Sigmoid colon (tissue), 7 donors: ENCODE results near the gene CELA1. TPM values are rescaled to one million over a fixed set of nuclear protein-coding genes. Genes with fewer than 3 reads are reported as not detected.

ENCODE experiments used
- DNase-seq: peaks from one replicate; pipeline ENCODE4 v3.0.0-alpha.2; 2019
- H3K27ac ChIP-seq, 4 donors: fragments of 200-600 bp; sonication (generic); one replicate each; pipeline ENCODE4 v1.5.1; 2016 to 2019; ENCODE audit warnings: mild to moderate bottlenecking in 1 of 4
- H3K27me3 ChIP-seq, 3 donors: fragments of 200-600 bp; sonication (generic); one replicate each; pipeline ENCODE4 v1.5.1; 2019; ENCODE audit warnings: mild to moderate bottlenecking in 1 of 3
- H3K36me3 ChIP-seq, 4 donors: fragments of 200-600 bp; sonication (generic); one replicate each; pipeline ENCODE4 v1.5.1; 2016 to 2019
- H3K4me1 ChIP-seq, 4 donors: fragments of 200-600 bp; sonication (generic); one replicate each; pipeline ENCODE4 v1.5.1; 2017 to 2019
- H3K4me3 ChIP-seq, 4 donors: fragments of 200-600 bp; sonication (generic); one replicate each; pipeline ENCODE4 v1.5.1; 2017 to 2019; ENCODE audit warnings: mild to moderate bottlenecking in 2 of 4, moderate library complexity in 1 of 4
- H3K9me3 ChIP-seq, 4 donors: fragments of 200-600 bp in 3 of 4; sonication (generic) in 3 of 4; one replicate each; pipeline versions ENCODE4 v1.5.1 to v1.6.1; 2013 to 2019
- CTCF ChIP-seq, 4 experiments: fragments of 450-650 bp in 3 of 4; fragments of 200-600 bp in 1 of 4; IDR thresholded peaks; one replicate each; pipeline ENCODE4 v1.5.1; 2016 to 2019; ENCODE audit warnings: antibody characterized with exemption in 4 of 4, mild to moderate bottlenecking in 3 of 4, moderate library complexity in 2 of 4
- EP300 ChIP-seq, 4 donors: sonication (generic); formaldehyde crosslinking; IDR thresholded peaks; one replicate each; pipeline ENCODE4 v1.6.1; 2017; ENCODE audit warnings: antibody characterized with exemption in 4 of 4
- POLR2A ChIP-seq, 2 donors: fragments of 450-650 bp; IDR thresholded peaks; one replicate each; pipeline ENCODE4 v1.6.1; 2016; ENCODE audit warnings: antibody characterized with exemption in 2 of 2, mild to moderate bottlenecking in 2 of 2, moderate library complexity in 2 of 2
- POLR2AphosphoS5 ChIP-seq, 4 donors: sonication (generic); formaldehyde crosslinking; IDR thresholded peaks; one replicate each; pipeline ENCODE4 v1.6.1; 2017; ENCODE audit warnings: antibody characterized with exemption in 4 of 4
- WGBS, 2 donors: extraction: QIAGEN DNeasy Blood & Tissue Kit; methylation state at CpG; one replicate each; pipeline ENCODE4 v1.1.7; 2013; 5-methylcytosine and 5-hydroxymethylcytosine counted together
- intact Hi-C: fragments of 100-400 bp; cut with DNase I; formaldehyde crosslinking; loops from one replicate; pipeline ENCODE4 v1.15.1; 2023
- polyA plus RNA-seq, 3 donors: library from polyadenylated mRNA; stranded (reverse); fragments of 200-250 nt; gene quantifications; one replicate each; pipeline ENCODE4 v1.2.3, GENCODE V29; 2013
- total RNA-seq, 4 donors: library from RNA; depleted of rRNA; stranded (reverse); fragments of >200 nt; gene quantifications; one replicate each; pipeline ENCODE4 v1.1.0, GENCODE V29; 2016
- donor health status: healthy with polysubstance abuse.
- donor health status: Bipolar disorder and iron deficiency.
- donor health status: healthy.

CELA1 gene
- total and polyA plus RNA-seq, 7 donors: not detected

- intact Hi-C loops: no loop called here
- Histone ChIP-seq H3K27ac (peak within 1 kb of the TSS in 2 of 4 donors; percentile 14 to 38), H3K36me3 (no peaks in the 10 kb centered on the region), H3K4me3 (peak within 1 kb of the TSS; percentile 18 to 53 (median 42)), H3K4me1 (peaks cover 0 to 17% (median 14%) of the 10 kb centered on the region in 4 donors), H3K9me3 (no peaks in the 10 kb centered on the region), H3K27me3 (peaks cover 15 to 31% (median 17%) of the 10 kb centered on the region in 3 donors)
- TF ChIP-seq EP300 (IDR thresholded peaks at IDR 0.05): no peak
- no peak for TF ChIP-seq POLR2A (IDR thresholded peaks at IDR 0.05)
- TF ChIP-seq CTCF (IDR thresholded peaks at IDR 0.05): no peak
- no peak for TF ChIP-seq POLR2AphosphoS5 (IDR thresholded peaks at IDR 0.05)
- 0 to 1% methylated on average over 73 of the region's 73 CpGs for WGBS, 2 donors
- DNase-seq: no peak
Measured at GRCh38 chr12:51391283-51392123, 45.0 kb upstream of the CELA1 start, which contains the start of gene GALNT6. GALNT6 (minus strand) TSS chr12:51391406; CDS start chr12:51379781, 11,625 bp downstream.

GRCh38 chr12:51390891-51391282 is 44.4 kb upstream of the CELA1 start:
- intact Hi-C loops: no loop called here
- DNase-seq: no peak
- TF ChIP-seq POLR2AphosphoS5 (IDR thresholded peaks at IDR 0.05): no peak
- TF ChIP-seq EP300 (IDR thresholded peaks at IDR 0.05): no peak
- no peak for TF ChIP-seq CTCF (IDR thresholded peaks at IDR 0.05)
- TF ChIP-seq POLR2A (IDR thresholded peaks at IDR 0.05): no peak
- Histone ChIP-seq H3K27me3 (peaks cover 15 to 31% (median 17%) of the 10 kb centered on the region in 3 donors), H3K27ac (peak overlapping the region in 2 of 4 donors; percentile 14 to 38), H3K4me1 (peaks cover 0 to 17% (median 14%) of the 10 kb centered on the region in 4 donors), H3K4me3 (peak overlapping the region in 3 of 4 donors; percentile 37 to 53 (median 48)), H3K36me3 (no peaks in the 10 kb centered on the region), H3K9me3 (no peaks in the 10 kb centered on the region)
- 4 to 10% methylated on average over 8 of the region's 8 CpGs for WGBS, 2 donors

- H3K9me3 ChIP-seq: no peaks in the 10 kb centered on the region
- DNase-seq: no peak
- no peak overlapping the region for H3K27ac ChIP-seq
- H3K36me3 ChIP-seq: no peaks in the 10 kb centered on the region
- peaks cover 0 to 17% (median 14%) of the 10 kb centered on the region in 4 donors for H3K4me1 ChIP-seq
- H3K27me3 ChIP-seq: peaks cover 15 to 31% (median 17%) of the 10 kb centered on the region in 3 donors
- 78 to 83% methylated on average over 6 of the region's 6 CpGs for WGBS, 2 donors
- intact Hi-C loops: no loop called here
- no peak overlapping the region for H3K4me3 ChIP-seq
- TF ChIP-seq POLR2A (IDR thresholded peaks at IDR 0.05) (no peak), POLR2AphosphoS5 (IDR thresholded peaks at IDR 0.05) (no peak), EP300 (IDR thresholded peaks at IDR 0.05) (no peak), CTCF (IDR thresholded peaks at IDR 0.05) (no peak)
Measured at GRCh38 chr12:51390457-51390856, 44.0 kb upstream of the CELA1 start.

- Histone ChIP-seq H3K4me3 (no peak overlapping the region), H3K9me3 (no peaks in the 10 kb centered on the region), H3K36me3 (no peaks in the 10 kb centered on the region), H3K4me1 (peaks cover 0 to 17% (median 14%) of the 10 kb centered on the region in 4 donors), H3K27ac (no peak overlapping the region), H3K27me3 (peaks cover 15 to 31% (median 17%) of the 10 kb centered on the region in 3 donors)
- TF ChIP-seq POLR2AphosphoS5 (IDR thresholded peaks at IDR 0.05) (no peak), POLR2A (IDR thresholded peaks at IDR 0.05) (no peak), CTCF (IDR thresholded peaks at IDR 0.05) (no peak), EP300 (IDR thresholded peaks at IDR 0.05) (no peak)
- intact Hi-C loops: no loop called here
- WGBS, 2 donors: 12 to 39% methylated on average over 2 of the region's 2 CpGs
- no peak for DNase-seq
Measured at GRCh38 chr12:51389302-51389999, 43.0 kb upstream of the CELA1 start.
